Osteoblast (primary cell): ENCODE results near the gene NMRK2. TPM values are rescaled to one million over a fixed set of nuclear protein-coding genes. Genes with fewer than 3 reads are reported as not detected.
A peak's percentile ranks its signal among the peaks of the same experiment; 100 is the strongest.
"Not testable (repeated sequence)": the region's sequence is repeated elsewhere in the genome, so short reads cannot be mapped to it uniquely, and the experiment has no call there.

Source experiments
- DNase-seq: peaks from one replicate; pipeline ENCODE4 v3.0.0; 2011; ENCODE audit warnings: low spot score, mixed read lengths; ENCODE audit not compliant: insufficient read length; ENCODE audit errors: missing footprints
- H2AFZ ChIP-seq: 2 replicates; pipeline ENCODE4 v1.6.0; 2011; ENCODE audit warnings: mild to moderate bottlenecking, low read length
- H3K27ac ChIP-seq: 2 replicates; pipeline ENCODE4 v1.5.1; 2011; ENCODE audit warnings: mild to moderate bottlenecking, low read depth, low read length, moderate library complexity
- H3K27me3 ChIP-seq: 2 replicates; pipeline ENCODE4 v1.6.0; 2012; ENCODE audit warnings: mild to moderate bottlenecking, control low read depth, inconsistent platforms, low read length, moderate library complexity; ENCODE audit not compliant: insufficient read depth
- H3K36me3 ChIP-seq: 2 replicates; pipeline ENCODE4 v1.5.1; 2011; ENCODE audit warnings: mild to moderate bottlenecking, low read length, control low read depth, moderate library complexity; ENCODE audit not compliant: insufficient read depth
- H3K4me1 ChIP-seq: 2 replicates; pipeline ENCODE4 v1.5.1; 2011; ENCODE audit warnings: mild to moderate bottlenecking, low read length, control low read depth, moderate library complexity; ENCODE audit not compliant: insufficient read depth
- H3K4me2 ChIP-seq: 2 replicates; pipeline ENCODE4 v1.6.0; 2011; ENCODE audit warnings: mild to moderate bottlenecking, low read length; ENCODE audit not compliant: insufficient read depth
- H3K4me3 ChIP-seq: fragments of 200-600 bp; sonication (generic); 3 replicates; pipeline ENCODE4 v1.5.1; 2012; ENCODE audit warnings: mild to moderate bottlenecking, low read length, inconsistent platforms; ENCODE audit not compliant: insufficient read depth
- H3K79me2 ChIP-seq: 2 replicates; pipeline ENCODE4 v1.6.0; 2012; ENCODE audit warnings: mild to moderate bottlenecking, low read length, control low read depth, inconsistent platforms; ENCODE audit not compliant: insufficient read depth
- H3K9me3 ChIP-seq: 2 replicates; pipeline ENCODE4 v1.5.1; 2011; ENCODE audit warnings: low read depth, low read length, control low read depth
- H4K20me1 ChIP-seq: 2 replicates; pipeline ENCODE4 v1.6.0; 2012; ENCODE audit warnings: mild to moderate bottlenecking, low read length, control low read depth; ENCODE audit not compliant: insufficient read depth
- CTCF ChIP-seq: IDR thresholded peaks from 2 replicates; pipeline ENCODE4 v1.5.1; 2011; ENCODE audit warnings: mild to moderate bottlenecking, low read depth, low read length, moderate library complexity; ENCODE audit errors: extremely low read depth
- total RNA-seq: library from RNA; depleted of rRNA; stranded (reverse); fragments of >200 nt; gene quantifications from 2 replicates; pipeline ENCODE4 v1.2.3, GENCODE V29; 2012

NMRK2 gene
- total RNA-seq, 1 donor, result not detected

DNA sequence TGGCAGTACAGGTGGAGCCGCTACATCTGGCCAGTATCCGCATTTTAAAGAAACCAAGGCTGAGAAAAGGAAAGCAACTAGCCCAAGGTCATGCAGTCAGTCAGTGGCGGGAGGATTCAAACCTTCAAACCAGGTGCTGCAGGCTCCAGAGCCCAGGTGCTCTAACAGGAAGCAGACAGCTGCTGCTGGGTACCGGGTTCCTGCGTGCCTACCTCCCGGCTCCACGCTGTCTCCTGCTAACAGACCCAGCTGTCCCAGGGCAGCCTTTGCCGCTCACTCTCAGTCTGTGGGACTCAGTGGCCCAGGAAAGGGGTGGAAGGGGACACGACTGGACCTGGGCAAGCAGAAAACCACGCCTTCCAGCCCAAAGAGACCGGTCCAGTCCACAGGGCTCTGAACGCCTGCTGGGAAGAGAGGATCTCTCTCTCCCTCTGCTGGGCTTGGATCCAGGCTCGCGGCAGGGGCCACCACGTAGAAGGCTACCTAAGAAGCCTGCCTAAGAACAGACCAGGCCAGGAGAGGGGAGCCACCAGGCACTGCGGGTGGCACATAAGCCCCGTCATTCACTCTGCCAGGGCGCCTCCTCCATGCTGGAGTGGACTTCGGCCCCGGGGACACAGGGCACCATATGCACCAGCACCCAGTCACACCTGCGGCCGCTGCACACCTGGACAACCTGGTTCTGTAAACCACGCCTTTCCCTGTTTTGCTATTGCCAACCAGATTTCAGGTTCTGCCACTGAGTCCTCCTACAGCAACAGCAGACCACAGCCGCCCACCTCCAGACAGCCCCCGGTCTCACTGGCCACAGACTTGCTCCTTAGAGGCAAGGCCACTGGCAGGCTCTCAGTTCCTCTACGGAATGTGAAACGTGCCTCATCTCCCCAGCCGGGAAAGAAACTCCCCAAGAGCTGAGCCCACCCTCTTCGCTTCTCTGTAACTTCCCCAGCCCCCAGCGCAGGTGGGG is 33.5 kb downstream of the NMRK2 start:
- Histone ChIP-seq H3K79me2 (peaks cover 77% of the 10 kb centered on the region), H3K4me1 (peaks cover 29% of the 10 kb centered on the region), H2AFZ (no peak overlapping the region), H3K27me3 (no peaks in the 10 kb centered on the region), H3K4me3 (no peak overlapping the region), H3K36me3 (peaks cover 60% of the 10 kb centered on the region), H3K4me2 (no peak overlapping the region), H3K9me3 (no peaks in the 10 kb centered on the region), H4K20me1 (peaks cover 58% of the 10 kb centered on the region), H3K27ac (no peak overlapping the region)
- no peak for TF ChIP-seq CTCF
- DNase-seq, result no peak

- not testable (repeated sequence) for H3K4me3 ChIP-seq, DNase-seq
- peaks cover 67% of the 10 kb centered on the region for H3K79me2 ChIP-seq
Measured at GRCh38 chr19:3967983-3968382, 35.1 kb downstream of the NMRK2 start.

DNA sequence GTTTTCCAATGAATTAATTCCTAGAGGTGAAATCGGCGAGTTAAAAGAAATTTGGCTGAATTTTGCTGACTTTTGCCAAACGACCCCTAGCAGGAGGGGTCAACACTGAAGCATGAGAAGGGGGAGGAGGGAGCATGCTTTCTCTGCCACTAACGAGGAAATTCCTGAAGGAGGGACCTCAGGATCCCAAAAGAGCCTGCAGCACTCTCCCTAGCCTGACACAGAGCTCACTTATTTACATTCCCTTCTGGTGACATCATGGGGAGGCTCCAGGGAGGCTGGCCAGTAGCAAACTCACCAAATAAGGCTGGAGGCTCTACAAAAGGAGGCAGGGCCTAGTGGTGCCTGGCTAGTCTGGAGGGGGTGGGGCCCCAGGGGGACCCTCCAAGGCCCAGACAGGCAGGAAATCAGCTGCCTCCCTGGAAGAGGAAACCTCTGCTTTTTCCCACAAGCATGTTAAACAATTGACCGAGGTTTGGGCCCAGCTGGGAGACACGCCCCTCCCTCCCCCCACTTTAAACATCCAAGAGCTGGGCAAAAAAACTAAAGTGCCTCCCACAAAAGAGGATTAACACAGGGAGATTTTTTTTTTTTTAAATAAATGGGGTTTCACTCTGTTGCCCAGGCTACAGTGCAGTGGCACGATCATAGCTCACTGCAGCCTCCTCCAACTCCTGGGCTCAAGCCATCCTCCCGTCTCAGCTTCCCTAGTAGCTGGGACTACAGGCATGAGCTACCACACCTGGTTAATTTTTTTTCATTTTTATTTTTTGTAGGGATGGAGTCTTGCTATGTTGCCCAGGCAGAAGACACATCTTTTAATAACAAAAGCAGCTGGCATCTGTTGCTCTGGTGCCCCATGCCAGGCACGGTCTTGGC is 35.9 kb downstream of the NMRK2 start:
- Histone ChIP-seq H3K4me3 (peak overlapping the region; percentile 94), H3K36me3 (peaks cover 41% of the 10 kb centered on the region), H3K4me2 (peak overlapping the region; percentile 95), H3K79me2 (peaks cover 59% of the 10 kb centered on the region), H3K27me3 (no peaks in the 10 kb centered on the region), H4K20me1 (peaks cover 53% of the 10 kb centered on the region), H3K9me3 (no peaks in the 10 kb centered on the region), H2AFZ (no peak overlapping the region), H3K4me1 (peaks cover 30% of the 10 kb centered on the region), H3K27ac (peak overlapping the region; percentile 94)
- peak; percentile 99 for DNase-seq
- no peak for TF ChIP-seq CTCF

More at GRCh38 chr19:3967983-3968382, 35.1 kb downstream of the NMRK2 start:
- Histone ChIP-seq H3K36me3 (peaks cover 49% of the 10 kb centered on the region), H3K4me1 (peaks cover 30% of the 10 kb centered on the region), H3K4me2 (peak overlapping the region; percentile 95), H4K20me1 (peaks cover 58% of the 10 kb centered on the region), H3K27ac (peak overlapping the region; percentile 94)
- not testable (repeated sequence) for H3K9me3 ChIP-seq, H3K27me3 ChIP-seq, H2AFZ ChIP-seq

- Histone ChIP-seq H3K9me3 (no peaks in the 10 kb centered on the region), H4K20me1 (peaks cover 49% of the 10 kb centered on the region), H2AFZ (peak overlapping the region; percentile 23), H3K4me3 (peak overlapping the region; percentile 94), H3K27me3 (no peaks in the 10 kb centered on the region), H3K27ac (peak overlapping the region; percentile 94), H3K36me3 (peaks cover 38% of the 10 kb centered on the region), H3K4me2 (peak overlapping the region; percentile 95), H3K79me2 (peaks cover 51% of the 10 kb centered on the region), H3K4me1 (peaks cover 30% of the 10 kb centered on the region)
- peak; percentile 42 for TF ChIP-seq CTCF
- DNase-seq, result peak; percentile 96
Measured at GRCh38 chr19:3969435-3970312, 36.8 kb downstream of the NMRK2 start.
